Endothelial cell of umbilical vein (primary cell): ENCODE data around the gene PHKG2. TPM values are rescaled to one million over a fixed set of nuclear protein-coding genes. Genes with fewer than 3 reads are reported as not detected.

Source experiments
- BruUV-seq: library from RNA; stranded (reverse); fragments of 400-500 nt; replicated peaks from 2 replicates; lab custom pipeline; 2021; lab: Mats Ljungman, UMichigan
- CTCF ChIA-PET: fragments of 300-600, 350-600 bp; sonication (Branson Sonifier 250); formaldehyde crosslinking; loops from one replicate; lab custom pipeline; 2021; ENCODE audit warnings: antibody characterized with exemption, inconsistent platforms; lab: Charles Lee
- POLR2A ChIA-PET: fragments of 300-600, 350-600 bp; sonication (Branson Sonifier 250); formaldehyde crosslinking; loops from one replicate; lab custom pipeline; 2021; ENCODE audit warnings: antibody characterized with exemption, inconsistent platforms; lab: Charles Lee
- DNase-seq: peaks from one replicate; pipeline ENCODE4 v3.0.0-alpha.2; 2011; ENCODE audit warnings: low read depth, low spot score
- FAIRE-seq: peaks from 2 replicates; lab custom pipeline; 2011; peaks lifted over from hg19 to GRCh38; lab: Jason Lieb, UNC
- H2AFZ ChIP-seq: 2 replicates; pipeline ENCODE4 v1.6.0; 2012; ENCODE audit warnings: low read depth, low read length, control low read depth, inconsistent platforms
- H3K27ac ChIP-seq: 2 replicates; pipeline ENCODE4 v1.5.1; 2011; ENCODE audit warnings: low read depth, mild to moderate bottlenecking, control low read depth, low read length, moderate library complexity; ENCODE audit not compliant: insufficient read depth
- H3K27me3 ChIP-seq, 2 experiments: 2 replicates each; pipeline versions ENCODE4 v1.6.0 to v1.6.1; 2011; ENCODE audit warnings: low read length in 2 of 2, mixed read lengths in 1 of 2; ENCODE audit not compliant: control insufficient read depth in 2 of 2, insufficient read depth in 2 of 2
- H3K36me3 ChIP-seq, 2 experiments: 2 replicates in 1 of 2; 3 replicates in 1 of 2; pipeline ENCODE4 v1.5.1; 2011; ENCODE audit warnings: low read length in 2 of 2, mild to moderate bottlenecking in 1 of 2, moderate library complexity in 1 of 2; ENCODE audit not compliant: control insufficient read depth in 2 of 2, insufficient read depth in 2 of 2; ENCODE audit errors: extremely low read depth in 1 of 2
- H3K4me1 ChIP-seq: 3 replicates; pipeline ENCODE4 v1.5.1; 2011; ENCODE audit warnings: mild to moderate bottlenecking, low read length; ENCODE audit not compliant: control insufficient read depth, insufficient read depth; ENCODE audit errors: extremely low read depth
- H3K4me2 ChIP-seq: 2 replicates; pipeline ENCODE4 v1.6.1; 2011; ENCODE audit warnings: low read length, control low read depth, mixed read lengths; ENCODE audit not compliant: insufficient read depth
- H3K4me3 ChIP-seq, 3 experiments: fragments of 200-600 bp in 1 of 3; sonication (generic), shearing (Covaris generic) in 1 of 3; replicated peaks in 1 of 3; 2 replicates each; pipeline ENCODE4 v1.5.1; 2011 to 2016; ENCODE audit warnings: control low read depth in 3 of 3, low read length in 3 of 3, mild to moderate bottlenecking in 2 of 3, inconsistent platforms in 1 of 3, low read depth in 1 of 3, moderate library complexity in 1 of 3; ENCODE audit not compliant: insufficient read depth in 1 of 3
- H3K79me2 ChIP-seq: 2 replicates; pipeline ENCODE4 v1.6.0; 2012; ENCODE audit warnings: low read length, inconsistent platforms; ENCODE audit not compliant: control insufficient read depth, insufficient read depth
- H3K9ac ChIP-seq: replicated peaks from 2 replicates; pipeline ENCODE3; 2011; ENCODE audit warnings: low read length, control low read depth; ENCODE audit not compliant: insufficient read depth; ENCODE audit errors: extremely low read depth
- H3K9me1 ChIP-seq: replicated peaks from 3 replicates; pipeline ENCODE4 v1.6.0; 2011; ENCODE audit warnings: mild to moderate bottlenecking, low read length; ENCODE audit not compliant: control insufficient read depth, insufficient read depth; ENCODE audit errors: extremely low read depth
- H3K9me3 ChIP-seq: replicated peaks from 2 replicates; pipeline ENCODE4 v1.5.1; 2012; ENCODE audit warnings: low read length, inconsistent platforms; ENCODE audit not compliant: control insufficient read depth, insufficient read depth
- H4K20me1 ChIP-seq: replicated peaks from 2 replicates; pipeline ENCODE3; 2011; ENCODE audit warnings: mild to moderate bottlenecking, low read length; ENCODE audit not compliant: control insufficient read depth, insufficient read depth; ENCODE audit errors: extremely low read depth
- EZH2 ChIP-seq: IDR thresholded peaks from 2 replicates; pipeline ENCODE4 v1.6.1; 2012; ENCODE audit warnings: borderline replicate concordance, low read depth, mild to moderate bottlenecking, moderate library complexity, low read length, inconsistent platforms; ENCODE audit not compliant: severe bottlenecking
- FOS ChIP-seq: IDR thresholded peaks from 2 replicates; pipeline ENCODE4 v1.6.1; 2011; ENCODE audit warnings: mild to moderate bottlenecking, low read length, moderate library complexity, borderline replicate concordance; ENCODE audit not compliant: insufficient read depth
- GATA2 ChIP-seq: IDR thresholded peaks from 2 replicates; pipeline ENCODE4 v1.7.0; 2011; ENCODE audit warnings: low read depth, mild to moderate bottlenecking, moderate library complexity, mixed read lengths, low read length; ENCODE audit not compliant: insufficient read length, insufficient read depth
- JUN ChIP-seq: IDR thresholded peaks from 2 replicates; pipeline ENCODE4 v1.6.1; 2011; ENCODE audit warnings: borderline replicate concordance, low read depth; ENCODE audit not compliant: insufficient read length, insufficient read depth
- MAX ChIP-seq: IDR thresholded peaks from 2 replicates; pipeline ENCODE4 v1.6.1; 2011; ENCODE audit not compliant: insufficient read depth, insufficient read length
- MYC ChIP-seq: IDR thresholded peaks from one replicate; pipeline ENCODE4 v1.6.1; 2011; ENCODE audit warnings: mild to moderate bottlenecking, low read depth, low read length
- POLR2A ChIP-seq: IDR thresholded peaks from 2 replicates; pipeline ENCODE4 v1.6.1; 2012; ENCODE audit warnings: low read depth, mild to moderate bottlenecking, control low read depth, low read length
- POLR2AphosphoS5 ChIP-seq: IDR thresholded peaks from 2 replicates; pipeline ENCODE4 v1.6.1; 2012; ENCODE audit warnings: low read depth, mild to moderate bottlenecking, control low read depth, low read length, moderate library complexity; ENCODE audit not compliant: insufficient read depth
- dilution Hi-C: fragments of 300-500 bp; cut with MboI; formaldehyde crosslinking; loops from one replicate; pipeline ENCODE4 v1.15.0; 2019; ENCODE audit warnings: low sequenced_read_pairs; ENCODE audit not compliant: extremely low pct_ligation_motif_present
- intact Hi-C: fragments of 100-400 bp; cut with micrococcal nuclease; formaldehyde crosslinking; loops from one replicate; pipeline ENCODE4 v1.10.0; 2022
- polyA plus RNA-seq, 4 experiments: library from polyadenylated mRNA; depleted of rRNA in 3 of 4; stranded (reverse) in 3 of 4; unstranded in 1 of 4; fragments of >200 nt; gene quantifications; 2 replicates each; pipeline versions ENCODE4 v1.2.1 to v1.2.3, GENCODE V29; 2011 to 2012; ENCODE audit warnings: missing spikeins in 1 of 4
- total RNA-seq: library from RNA; stranded (reverse); gene quantifications from 2 replicates; pipeline ENCODE4 v1.2.3, GENCODE V29; 2021
- TF ChIP-seq, protein P1 (sequence below), 2 donors: IDR thresholded peaks; 1 replicate in 1 of 2; 2 replicates in 1 of 2; pipeline ENCODE4 v1.5.1; 2011; ENCODE audit warnings: low read length in 2 of 2, mild to moderate bottlenecking in 2 of 2, moderate library complexity in 2 of 2, control low read depth in 1 of 2, inconsistent platforms in 1 of 2, low read depth in 1 of 2; ENCODE audit not compliant: insufficient read depth in 1 of 2; ENCODE audit errors: extremely low read depth in 1 of 2

Gene PHKG2
- total and polyA plus RNA-seq, 2 donors (not counting 3 experiments of a cell fraction or from before 2014, with no cell fraction given) = 33.0 to 48.8 TPM

GRCh38 chr16:30771726-30772125 is 23.5 kb downstream of the PHKG2 start:
- Histone ChIP-seq H3K27me3 (no peaks in the 10 kb centered on the region), H3K79me2 (no peaks in the 10 kb centered on the region), H2AFZ (no peak overlapping the region), H3K36me3 (peaks cover 13 to 52% of the 10 kb centered on the region in 2 experiments), H4K20me1 (no peaks in the 10 kb centered on the region), H3K27ac (no peak overlapping the region), H3K4me3 (no peak overlapping the region), H3K4me1 (peaks cover 8% of the 10 kb centered on the region), H3K9me1 (no peaks in the 10 kb centered on the region), H3K4me2 (no peak overlapping the region), H3K9me3 (no peaks in the 10 kb centered on the region), H3K9ac (no peak overlapping the region)
- BruUV-seq = no TSS peak
- CTCF ChIA-PET = interaction anchor here (1.0 to 1.4 kb wide), 3 partner anchors 9 to 151 kb away, joined by 3 read pairs; no protein-coding TSS in a partner anchor
- no peak for FAIRE-seq
- DNase-seq = no peak
- intact Hi-C loops (no loop called here), dilution Hi-C loops (no loop called here)
- no peak for TF ChIP-seq MAX
- no peak for TF ChIP-seq MYC
- TF ChIP-seq GATA2 = no peak
- TF ChIP-seq JUN = no peak
- no peak for TF ChIP-seq EZH2
- TF ChIP-seq POLR2A = no peak
- no peak for TF ChIP-seq FOS
- no peak for TF ChIP-seq POLR2AphosphoS5
- TF ChIP-seq, protein P1, sequence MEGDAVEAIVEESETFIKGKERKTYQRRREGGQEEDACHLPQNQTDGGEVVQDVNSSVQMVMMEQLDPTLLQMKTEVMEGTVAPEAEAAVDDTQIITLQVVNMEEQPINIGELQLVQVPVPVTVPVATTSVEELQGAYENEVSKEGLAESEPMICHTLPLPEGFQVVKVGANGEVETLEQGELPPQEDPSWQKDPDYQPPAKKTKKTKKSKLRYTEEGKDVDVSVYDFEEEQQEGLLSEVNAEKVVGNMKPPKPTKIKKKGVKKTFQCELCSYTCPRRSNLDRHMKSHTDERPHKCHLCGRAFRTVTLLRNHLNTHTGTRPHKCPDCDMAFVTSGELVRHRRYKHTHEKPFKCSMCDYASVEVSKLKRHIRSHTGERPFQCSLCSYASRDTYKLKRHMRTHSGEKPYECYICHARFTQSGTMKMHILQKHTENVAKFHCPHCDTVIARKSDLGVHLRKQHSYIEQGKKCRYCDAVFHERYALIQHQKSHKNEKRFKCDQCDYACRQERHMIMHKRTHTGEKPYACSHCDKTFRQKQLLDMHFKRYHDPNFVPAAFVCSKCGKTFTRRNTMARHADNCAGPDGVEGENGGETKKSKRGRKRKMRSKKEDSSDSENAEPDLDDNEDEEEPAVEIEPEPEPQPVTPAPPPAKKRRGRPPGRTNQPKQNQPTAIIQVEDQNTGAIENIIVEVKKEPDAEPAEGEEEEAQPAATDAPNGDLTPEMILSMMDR (IDR thresholded peaks at IDR 0.05; ENCODE audit: extremely low read depth in 1 of 2, insufficient read depth in 1 of 2, low read depth in 1 of 2, low read length in 2 of 2) = no peak
- POLR2A ChIA-PET = no interaction called here
